Measurements from ENCODE around the gene FAM114A1.
A peak's percentile ranks its signal among the peaks of the same experiment; 100 is the strongest.

The FAM114A1 gene

DNA sequence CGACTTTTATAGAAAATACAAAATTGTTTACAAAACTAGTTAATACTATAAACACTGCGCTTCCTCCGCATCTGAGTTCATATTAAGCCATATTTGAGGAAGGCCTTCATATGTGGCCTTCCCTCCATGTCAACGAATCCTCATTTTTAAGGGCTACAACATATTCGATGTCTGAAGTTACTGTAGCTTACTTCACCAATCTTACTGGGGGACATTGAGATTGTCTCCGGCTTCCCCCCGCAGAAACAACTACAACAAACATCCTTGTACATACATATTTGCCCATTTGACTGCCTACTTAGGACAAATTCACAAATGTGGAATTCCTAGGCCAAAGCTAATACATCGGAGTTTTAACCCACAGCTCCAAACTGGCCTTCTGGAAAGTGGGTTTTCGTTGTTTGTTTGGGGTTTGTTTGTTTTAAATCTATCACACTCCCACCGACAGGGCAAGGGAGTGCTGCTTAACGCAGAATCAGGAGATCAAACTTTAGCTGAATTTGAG is 581 bp upstream of the FAM114A1 start:
- H2AFZ ChIP-seq (ENCODE audit: low read depth, low read length): peak overlapping the region; percentile 52
- peak overlapping the region; percentile 55 for H3K4me3 ChIP-seq (ENCODE audit: low read length)
- peaks cover 3% of the 10 kb centered on the region for H3K4me1 ChIP-seq (ENCODE audit: insufficient read depth, low read length)
- no peaks in the 10 kb centered on the region for H3K9me3 ChIP-seq (ENCODE audit: low read length)
- no peaks in the 10 kb centered on the region for H3K36me3 ChIP-seq (ENCODE audit: insufficient read depth, low read length)
- peaks cover 10% of the 10 kb centered on the region for H3K27me3 ChIP-seq (ENCODE audit: insufficient read depth, low read length)

DNA sequence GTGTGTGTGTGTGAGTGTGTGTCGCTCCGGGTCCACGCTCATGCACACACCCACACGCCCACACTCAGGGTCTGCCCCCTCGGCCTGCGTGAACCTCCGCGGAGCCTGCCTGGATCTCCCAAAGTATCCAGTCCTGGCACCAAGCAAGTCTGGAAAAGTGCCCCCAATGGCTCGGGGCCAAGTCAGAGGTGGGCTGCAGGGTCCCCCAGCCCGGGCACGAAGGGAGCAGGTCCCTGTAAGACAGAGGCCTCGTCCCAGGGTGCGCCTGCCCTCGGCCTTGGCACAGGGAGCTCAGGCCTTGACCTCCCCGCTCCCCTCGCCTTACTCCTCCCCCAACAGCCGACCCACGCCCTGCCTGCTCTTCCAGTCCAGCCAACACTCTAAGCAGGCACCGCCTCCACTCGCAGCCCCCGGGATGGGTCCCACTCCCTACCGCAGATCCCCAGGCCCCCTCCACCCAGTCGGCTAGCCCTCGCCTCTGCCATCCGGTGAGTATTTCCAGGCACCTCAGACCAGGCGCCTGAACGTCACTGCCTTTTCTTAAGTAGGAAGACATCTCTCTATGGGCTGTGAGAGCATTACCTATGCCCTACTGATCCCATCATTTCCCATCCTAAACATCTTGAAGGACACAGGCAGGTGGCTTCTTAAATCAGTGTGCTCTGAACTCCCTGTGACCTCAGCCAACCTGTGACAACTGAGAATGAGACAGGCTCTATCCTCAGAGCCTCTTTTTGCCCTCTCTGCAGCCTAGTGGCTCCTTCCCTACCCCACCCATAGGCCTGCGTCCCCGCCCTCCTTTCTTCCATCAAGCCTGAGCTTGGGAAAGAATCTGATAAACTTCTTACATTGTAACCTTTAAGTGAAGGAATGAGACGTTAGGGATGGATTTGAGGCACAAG is 704 bp downstream of the FAM114A1 start:
- Histone ChIP-seq H3K9me3 (ENCODE audit: low read length) (no peaks in the 10 kb centered on the region), H3K4me1 (ENCODE audit: insufficient read depth, low read length) (peaks cover 3% of the 10 kb centered on the region), H3K27me3 (ENCODE audit: insufficient read depth, low read length) (peaks cover 10% of the 10 kb centered on the region), H3K36me3 (ENCODE audit: insufficient read depth, low read length) (no peaks in the 10 kb centered on the region), H3K4me3 (ENCODE audit: low read length) (peak overlapping the region; percentile 55), H2AFZ (ENCODE audit: low read depth, low read length) (peak overlapping the region; percentile 52)

DNA sequence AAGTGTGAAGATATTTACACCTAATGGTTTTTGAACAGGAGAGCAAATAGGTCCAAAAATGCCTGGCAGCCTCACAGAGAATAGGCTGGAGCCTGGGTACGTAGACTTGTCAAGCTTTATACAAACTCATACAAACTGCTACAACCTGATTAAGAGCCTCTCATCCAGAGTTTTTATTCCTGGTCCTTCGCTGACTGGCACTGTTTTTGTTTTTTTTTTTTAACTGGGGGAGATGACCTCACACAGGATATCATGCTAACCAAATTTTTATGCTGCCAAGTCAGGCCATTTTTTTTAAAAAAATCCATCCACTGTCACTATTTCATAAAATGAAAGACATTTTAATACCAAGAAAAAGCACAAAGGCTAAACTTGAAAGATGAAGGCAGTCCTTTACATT is 1.9 kb downstream of the FAM114A1 start:
- H2AFZ ChIP-seq (ENCODE audit: low read depth, low read length): no peak overlapping the region
- H3K4me1 ChIP-seq (ENCODE audit: insufficient read depth, low read length): peaks cover 3% of the 10 kb centered on the region
- no peaks in the 10 kb centered on the region for H3K36me3 ChIP-seq (ENCODE audit: insufficient read depth, low read length)
- no peaks in the 10 kb centered on the region for H3K9me3 ChIP-seq (ENCODE audit: low read length)
- H3K27me3 ChIP-seq (ENCODE audit: insufficient read depth, low read length): peaks cover 10% of the 10 kb centered on the region
- H3K4me3 ChIP-seq (ENCODE audit: low read length): no peak overlapping the region

DNA sequence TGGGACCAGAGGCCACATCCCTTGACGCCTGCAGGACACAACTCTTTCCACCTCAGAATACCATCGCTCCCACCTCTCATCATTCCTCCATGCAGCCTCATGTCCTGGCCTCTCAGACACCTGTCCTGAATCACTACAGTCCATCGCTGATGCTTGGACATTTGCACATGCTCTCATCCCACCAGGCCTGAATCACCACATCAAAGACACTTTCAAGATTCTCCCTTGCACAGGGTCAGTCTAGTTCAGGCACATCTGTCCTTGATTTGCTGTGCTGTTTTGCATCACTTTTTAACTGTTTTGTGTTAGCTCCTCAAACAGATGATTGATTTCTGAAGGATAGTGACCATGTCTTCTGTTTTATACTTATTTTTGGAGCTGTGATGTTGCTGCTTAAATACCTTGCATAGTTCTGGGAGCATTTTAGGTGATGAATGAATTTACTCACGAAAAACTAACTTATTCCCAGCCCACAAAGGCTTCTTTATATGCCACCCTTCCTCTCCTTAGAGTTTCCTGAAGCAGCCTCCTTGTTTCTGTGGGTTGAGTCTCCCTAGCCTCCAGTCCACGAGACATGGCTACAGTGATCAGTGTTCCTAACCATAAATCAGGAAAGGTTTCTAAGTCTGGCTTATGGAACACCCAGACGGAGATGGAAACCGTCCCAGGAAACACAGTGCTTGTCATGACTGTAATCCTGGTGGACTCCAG is 2.6 kb downstream of the FAM114A1 start:
- peaks cover 9% of the 10 kb centered on the region for H3K27me3 ChIP-seq (ENCODE audit: insufficient read depth, low read length)
- no peak overlapping the region for H3K4me3 ChIP-seq (ENCODE audit: low read length)
- no peak overlapping the region for H2AFZ ChIP-seq (ENCODE audit: low read depth, low read length)
- H3K4me1 ChIP-seq (ENCODE audit: insufficient read depth, low read length): peaks cover 3% of the 10 kb centered on the region
- H3K36me3 ChIP-seq (ENCODE audit: insufficient read depth, low read length): no peaks in the 10 kb centered on the region
- no peaks in the 10 kb centered on the region for H3K9me3 ChIP-seq (ENCODE audit: low read length)

DNA sequence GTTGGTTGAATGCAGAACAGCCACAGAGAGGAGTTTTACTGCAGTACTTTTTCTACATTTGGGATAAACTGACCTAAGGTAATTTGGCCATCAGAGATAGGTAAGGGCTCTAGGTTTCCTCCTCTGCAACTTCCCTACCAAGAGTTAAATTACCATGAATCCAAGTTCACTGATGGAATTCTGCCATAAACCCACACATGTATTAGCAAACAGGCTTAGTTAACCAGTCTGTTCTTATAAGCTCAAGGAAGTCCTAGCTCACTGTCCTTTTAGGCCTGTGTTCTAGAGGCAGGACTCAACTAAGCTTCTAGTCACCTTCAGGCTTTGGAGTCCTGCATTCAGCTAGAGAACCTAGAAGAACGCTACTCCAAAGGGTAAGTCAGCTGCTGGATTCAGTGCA is 4.0 kb downstream of the FAM114A1 start:
- Histone ChIP-seq H3K36me3 (ENCODE audit: insufficient read depth, low read length) (no peaks in the 10 kb centered on the region), H3K9me3 (ENCODE audit: low read length) (peaks cover under 1% of the 10 kb centered on the region), H3K4me3 (ENCODE audit: low read length) (no peak overlapping the region), H3K27me3 (ENCODE audit: insufficient read depth, low read length) (peaks cover 6% of the 10 kb centered on the region), H3K4me1 (ENCODE audit: insufficient read depth, low read length) (peaks cover 3% of the 10 kb centered on the region), H2AFZ (ENCODE audit: low read depth, low read length) (no peak overlapping the region)

DNA sequence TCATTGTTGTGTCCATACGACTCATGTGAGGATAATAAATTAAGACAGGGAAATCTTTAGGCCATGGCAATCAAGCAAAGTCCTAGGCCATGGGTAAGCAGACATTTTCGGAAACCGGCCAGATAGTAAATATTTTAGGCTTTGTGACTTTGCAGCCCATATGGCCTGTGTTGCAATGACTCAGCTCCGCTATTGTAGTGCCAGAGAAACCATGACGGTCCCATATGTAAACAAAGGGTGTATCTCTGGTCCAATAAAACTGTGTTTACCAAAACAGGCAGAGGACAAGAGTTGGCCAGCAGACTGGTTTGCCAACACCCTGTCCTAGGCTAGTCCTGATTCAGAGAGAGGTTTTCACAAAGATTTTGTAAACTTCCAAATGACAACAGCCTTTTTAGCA is 5.0 kb downstream of the FAM114A1 start:
- Histone ChIP-seq H3K4me1 (ENCODE audit: insufficient read depth, low read length) (no peaks in the 10 kb centered on the region), H3K9me3 (ENCODE audit: low read length) (peaks cover 1% of the 10 kb centered on the region), H2AFZ (ENCODE audit: low read depth, low read length) (no peak overlapping the region), H3K36me3 (ENCODE audit: insufficient read depth, low read length) (no peaks in the 10 kb centered on the region), H3K4me3 (ENCODE audit: low read length) (no peak overlapping the region), H3K27me3 (ENCODE audit: insufficient read depth, low read length) (no peaks in the 10 kb centered on the region)

DNA sequence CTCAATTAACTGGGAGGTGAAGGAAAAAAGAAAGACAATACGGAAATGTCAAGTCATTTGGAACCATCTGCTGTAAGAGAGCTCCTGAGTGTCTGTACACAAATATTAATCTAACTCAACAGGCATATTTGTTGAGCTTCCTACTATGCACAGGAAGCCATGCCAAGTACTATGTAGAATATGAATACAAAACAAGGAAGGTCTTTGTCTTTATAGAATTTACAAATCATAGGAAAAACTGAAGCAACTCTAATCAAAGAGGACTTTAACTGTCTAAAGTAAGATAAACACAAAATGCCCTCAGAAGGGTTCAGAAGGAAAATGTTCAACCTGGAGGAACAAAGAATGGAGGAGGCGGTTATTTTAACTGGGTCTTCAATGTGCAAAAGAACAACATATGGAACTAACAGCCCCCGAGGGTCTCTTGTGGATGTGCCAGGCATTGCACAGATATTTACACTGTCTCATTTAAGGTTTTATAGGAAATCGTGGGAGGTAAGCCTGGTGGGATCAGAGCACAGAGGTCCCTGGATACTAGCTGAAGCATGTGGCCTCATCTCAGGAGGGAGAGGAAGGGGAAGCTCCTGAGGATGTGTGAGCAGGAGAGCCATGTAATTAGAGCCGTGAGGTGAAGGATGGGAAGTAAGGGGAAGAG is 5.8 kb downstream of the FAM114A1 start:
- Histone ChIP-seq H3K4me3 (ENCODE audit: low read length) (no peak overlapping the region), H3K9me3 (ENCODE audit: low read length) (peaks cover 1% of the 10 kb centered on the region), H3K36me3 (ENCODE audit: insufficient read depth, low read length) (no peaks in the 10 kb centered on the region), H2AFZ (ENCODE audit: low read depth, low read length) (no peak overlapping the region), H3K27me3 (ENCODE audit: insufficient read depth, low read length) (no peaks in the 10 kb centered on the region), H3K4me1 (ENCODE audit: insufficient read depth, low read length) (no peaks in the 10 kb centered on the region)

DNA sequence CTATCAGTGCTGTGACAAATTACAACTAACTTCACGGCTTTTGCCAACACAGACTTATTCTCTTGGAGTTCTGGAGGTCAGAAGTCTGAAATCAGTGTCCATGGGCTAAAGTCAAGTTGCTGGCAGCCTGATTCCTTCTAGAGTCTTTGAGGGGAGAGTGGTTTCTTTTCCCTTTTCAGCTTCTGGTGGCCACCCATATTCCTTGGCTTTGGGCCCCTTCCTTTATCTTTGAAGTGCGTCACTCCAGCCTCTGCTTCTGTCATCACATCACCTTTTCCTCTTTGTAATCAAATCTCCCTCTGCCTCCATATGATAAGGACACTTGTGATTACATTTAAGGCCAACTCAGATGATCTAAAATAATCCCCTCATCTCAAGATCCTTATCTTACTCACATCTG is 9.0 kb downstream of the FAM114A1 start:
- no peaks in the 10 kb centered on the region for H3K27me3 ChIP-seq (ENCODE audit: insufficient read depth, low read length)
- H3K36me3 ChIP-seq (ENCODE audit: insufficient read depth, low read length): no peaks in the 10 kb centered on the region
- no peak overlapping the region for H2AFZ ChIP-seq (ENCODE audit: low read depth, low read length)
- no peaks in the 10 kb centered on the region for H3K4me1 ChIP-seq (ENCODE audit: insufficient read depth, low read length)
- H3K4me3 ChIP-seq (ENCODE audit: low read length): no peak overlapping the region
- H3K9me3 ChIP-seq (ENCODE audit: low read length): peaks cover 1% of the 10 kb centered on the region

DNA sequence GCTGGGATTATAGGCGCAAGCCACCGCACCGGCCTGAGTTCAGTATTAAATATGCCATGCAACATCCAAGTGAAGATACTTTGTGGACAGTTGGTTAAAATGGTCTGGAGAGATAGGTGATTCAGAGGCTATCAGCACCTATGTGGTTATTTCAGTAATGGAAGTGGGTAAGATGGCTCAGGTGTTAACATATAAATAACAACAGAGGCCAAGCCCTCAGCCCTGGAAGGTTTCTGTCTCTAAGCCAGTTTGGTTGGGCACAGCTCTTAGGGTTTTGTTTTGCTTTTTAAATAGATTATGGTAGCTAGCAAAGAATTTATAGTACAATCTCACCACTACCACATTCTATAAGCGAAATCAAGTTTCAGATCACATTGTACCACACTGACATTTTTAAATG is 16.6 kb downstream of the FAM114A1 start:
- Histone ChIP-seq H3K9me3 (ENCODE audit: low read length) (no peaks in the 10 kb centered on the region), H3K4me3 (ENCODE audit: low read length) (no peak overlapping the region), H3K36me3 (ENCODE audit: insufficient read depth, low read length) (no peaks in the 10 kb centered on the region), H2AFZ (ENCODE audit: low read depth, low read length) (no peak overlapping the region), H3K27me3 (ENCODE audit: insufficient read depth, low read length) (no peaks in the 10 kb centered on the region), H3K4me1 (ENCODE audit: insufficient read depth, low read length) (no peaks in the 10 kb centered on the region)

DNA sequence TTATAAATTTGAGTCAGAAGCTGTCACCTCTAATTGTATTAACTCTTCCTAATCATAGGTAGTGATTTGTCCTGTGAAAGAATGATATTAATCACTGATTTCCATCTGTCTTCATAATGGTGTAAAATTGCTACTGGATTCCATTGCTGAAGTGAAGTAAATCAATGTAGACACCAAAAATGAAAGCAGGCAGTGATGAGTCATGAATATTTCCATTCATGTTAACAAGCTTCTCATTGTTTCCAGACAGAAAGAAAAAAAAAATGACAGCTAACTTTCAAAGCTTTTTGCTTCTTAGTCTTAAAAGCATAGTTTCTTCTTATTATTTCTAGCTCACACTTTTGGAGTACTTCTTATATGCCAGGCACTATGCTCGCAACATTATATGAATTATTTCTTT is 21.5 kb downstream of the FAM114A1 start:
- Histone ChIP-seq H2AFZ (ENCODE audit: low read depth, low read length) (no peak overlapping the region), H3K36me3 (ENCODE audit: insufficient read depth, low read length) (no peaks in the 10 kb centered on the region), H3K4me1 (ENCODE audit: insufficient read depth, low read length) (no peaks in the 10 kb centered on the region), H3K27me3 (ENCODE audit: insufficient read depth, low read length) (no peaks in the 10 kb centered on the region), H3K9me3 (ENCODE audit: low read length) (no peaks in the 10 kb centered on the region), H3K4me3 (ENCODE audit: low read length) (no peak overlapping the region)

DNA sequence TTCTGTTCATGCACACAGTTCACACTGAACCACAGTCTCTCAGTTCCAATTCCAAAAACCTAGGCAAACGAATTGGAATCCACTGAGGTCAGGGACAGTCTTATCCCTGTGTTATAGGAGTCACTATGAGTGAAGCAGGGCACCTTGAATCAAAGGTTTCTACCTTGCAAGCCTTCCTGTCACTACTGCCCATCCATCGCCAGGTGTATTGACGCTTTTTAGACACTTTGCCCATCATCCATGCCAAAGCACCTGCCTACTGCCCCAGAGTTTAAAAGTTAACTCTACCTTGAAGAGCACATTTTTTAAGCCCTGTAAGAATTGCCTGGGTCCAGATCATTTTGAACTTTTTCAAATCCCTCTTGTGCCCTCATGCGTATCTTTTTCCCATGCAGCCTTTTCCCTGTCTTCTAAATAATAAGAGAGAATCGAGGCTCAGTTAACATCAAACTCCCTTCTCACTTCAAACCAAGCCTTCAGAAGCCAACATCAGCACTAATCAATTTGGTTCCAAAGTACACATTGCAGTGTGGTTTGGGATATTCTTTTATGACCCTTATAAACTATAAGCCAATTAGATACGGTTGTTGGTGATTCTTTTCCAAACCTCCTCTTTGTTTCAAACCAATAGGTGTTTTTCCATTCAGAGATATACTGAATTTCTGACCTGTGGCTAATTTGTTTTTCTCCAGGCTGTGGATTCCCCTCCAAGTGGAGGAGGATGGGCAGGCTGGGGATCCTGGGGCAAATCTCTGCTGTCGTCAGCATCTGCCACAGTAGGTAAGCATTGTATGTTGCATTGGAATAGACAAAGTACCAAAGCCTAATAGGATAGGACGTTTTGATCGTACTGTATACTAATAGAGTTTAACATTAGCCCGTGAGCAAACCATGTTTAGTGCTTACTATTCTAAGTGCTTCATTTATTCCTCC is 23.7 kb downstream of the FAM114A1 start:
- H3K36me3 ChIP-seq (ENCODE audit: insufficient read depth, low read length): no peaks in the 10 kb centered on the region
- no peak overlapping the region for H2AFZ ChIP-seq (ENCODE audit: low read depth, low read length)
- H3K4me1 ChIP-seq (ENCODE audit: insufficient read depth, low read length): no peaks in the 10 kb centered on the region
- no peak overlapping the region for H3K4me3 ChIP-seq (ENCODE audit: low read length)
- H3K9me3 ChIP-seq (ENCODE audit: low read length): no peaks in the 10 kb centered on the region
- H3K27me3 ChIP-seq (ENCODE audit: insufficient read depth, low read length): no peaks in the 10 kb centered on the region

DNA sequence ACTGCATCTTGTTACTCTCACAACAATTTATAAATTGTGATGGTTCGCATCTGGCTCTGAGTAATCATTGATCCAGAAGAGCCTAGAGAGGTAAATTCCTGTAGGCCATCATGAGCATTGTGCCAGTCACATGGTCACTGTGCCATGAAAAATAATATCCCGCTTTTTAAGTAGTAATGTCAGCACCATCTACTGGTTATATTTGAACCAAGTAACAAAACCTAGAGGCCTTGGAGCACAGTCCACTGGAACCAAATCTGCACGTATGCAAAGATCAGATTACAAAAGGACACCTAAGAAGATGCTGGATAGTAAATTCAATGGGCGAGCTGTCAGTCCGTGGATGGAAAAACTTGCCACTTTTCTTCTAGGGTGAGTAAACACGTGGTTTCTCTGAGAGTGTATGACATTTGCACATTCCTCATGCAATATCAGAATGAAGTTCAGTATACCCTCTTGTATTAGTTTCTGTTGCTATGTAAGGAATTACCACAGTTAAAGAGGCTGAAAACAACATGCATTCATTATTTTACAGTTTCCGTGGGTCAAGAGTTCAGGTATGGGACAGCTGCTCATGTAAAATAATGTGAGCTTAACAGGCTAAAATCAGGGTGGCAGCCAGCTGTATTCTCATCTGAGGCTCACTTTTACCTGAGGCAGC is 26.8 kb downstream of the FAM114A1 start:
- Histone ChIP-seq H3K4me3 (ENCODE audit: low read length) (no peak overlapping the region), H3K9me3 (ENCODE audit: low read length) (no peaks in the 10 kb centered on the region), H3K4me1 (ENCODE audit: insufficient read depth, low read length) (no peaks in the 10 kb centered on the region), H3K27me3 (ENCODE audit: insufficient read depth, low read length) (no peaks in the 10 kb centered on the region), H2AFZ (ENCODE audit: low read depth, low read length) (no peak overlapping the region), H3K36me3 (ENCODE audit: insufficient read depth, low read length) (no peaks in the 10 kb centered on the region)
